Measurements from ENCODE around the gene SPRY1. TPM values are rescaled to one million over a fixed set of nuclear protein-coding genes. Genes with fewer than 3 reads are reported as not detected.
A peak's percentile ranks its signal among the peaks of the same experiment; 100 is the strongest.

Gene SPRY1
- total and polyA plus RNA-seq, 9 of the 15 experiments (the other 6 are each of a cell fraction or from before 2014, with no cell fraction given), result 0.18 to 1.9 (median 0.45) TPM; not detected in 1

DNA sequence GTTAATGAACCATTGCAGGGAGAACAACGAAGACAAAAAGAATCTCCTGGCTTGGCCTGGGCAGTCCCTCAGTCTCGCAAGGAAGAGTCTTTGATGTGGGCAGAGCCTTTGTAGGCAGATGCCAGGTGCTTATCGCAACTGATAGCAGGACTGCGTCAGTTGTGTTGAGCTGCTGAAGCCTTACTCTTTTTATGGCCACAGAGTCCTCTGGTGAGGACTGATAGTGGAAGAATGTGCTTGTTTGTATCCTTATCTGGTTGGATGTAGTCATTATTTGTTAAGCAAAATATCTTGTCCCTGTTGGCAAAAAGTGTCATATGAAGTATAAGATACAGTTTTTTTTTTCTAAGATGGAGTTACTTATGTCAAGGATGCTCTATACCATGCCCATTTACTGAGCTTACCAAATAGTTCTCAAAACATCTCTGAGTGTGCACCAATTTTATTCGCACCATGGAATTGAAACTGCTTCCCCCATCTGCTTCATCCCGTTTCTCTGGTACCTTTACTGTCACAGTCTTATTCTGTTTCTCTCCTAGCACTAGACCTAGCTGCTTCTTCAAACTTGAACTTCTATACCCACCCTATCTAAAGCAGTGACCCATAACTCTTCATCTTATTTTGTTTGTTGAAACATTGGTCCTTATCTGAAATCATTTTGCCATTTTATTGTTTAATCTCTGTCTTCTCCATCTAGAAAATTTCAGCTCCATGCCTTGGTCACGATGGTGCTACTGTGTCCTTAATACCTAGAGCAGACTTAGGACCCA is 47.0 kb upstream of the SPRY1 start (continued):
- TF ChIP-seq, protein P1, sequence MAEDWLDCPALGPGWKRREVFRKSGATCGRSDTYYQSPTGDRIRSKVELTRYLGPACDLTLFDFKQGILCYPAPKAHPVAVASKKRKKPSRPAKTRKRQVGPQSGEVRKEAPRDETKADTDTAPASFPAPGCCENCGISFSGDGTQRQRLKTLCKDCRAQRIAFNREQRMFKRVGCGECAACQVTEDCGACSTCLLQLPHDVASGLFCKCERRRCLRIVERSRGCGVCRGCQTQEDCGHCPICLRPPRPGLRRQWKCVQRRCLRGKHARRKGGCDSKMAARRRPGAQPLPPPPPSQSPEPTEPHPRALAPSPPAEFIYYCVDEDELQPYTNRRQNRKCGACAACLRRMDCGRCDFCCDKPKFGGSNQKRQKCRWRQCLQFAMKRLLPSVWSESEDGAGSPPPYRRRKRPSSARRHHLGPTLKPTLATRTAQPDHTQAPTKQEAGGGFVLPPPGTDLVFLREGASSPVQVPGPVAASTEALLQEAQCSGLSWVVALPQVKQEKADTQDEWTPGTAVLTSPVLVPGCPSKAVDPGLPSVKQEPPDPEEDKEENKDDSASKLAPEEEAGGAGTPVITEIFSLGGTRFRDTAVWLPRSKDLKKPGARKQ (CRISPR knock-in tag; IDR thresholded peaks at IDR 0.05), result peak; percentile 65; the same call in 1 of the 2 replicates
- no peak for TF ChIP-seq NR1H2 (CRISPR knock-in tag; IDR thresholded peaks at IDR 0.05)
- no peak for TF ChIP-seq HNRNPH1 (optimal IDR thresholded peaks at IDR 0.05; ENCODE audit: low read depth, low read length)
- TF ChIP-seq, protein P2, sequence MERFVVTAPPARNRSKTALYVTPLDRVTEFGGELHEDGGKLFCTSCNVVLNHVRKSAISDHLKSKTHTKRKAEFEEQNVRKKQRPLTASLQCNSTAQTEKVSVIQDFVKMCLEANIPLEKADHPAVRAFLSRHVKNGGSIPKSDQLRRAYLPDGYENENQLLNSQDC (CRISPR knock-in tag; IDR thresholded peaks at IDR 0.05), result no peak
- peak; percentile 69 for TF ChIP-seq ELF1 (tag; IDR thresholded peaks at IDR 0.05)
- peak; percentile 99 for TF ChIP-seq CBFA2T2 (conservative IDR thresholded peaks at IDR 0.05)
- peak; percentile 96 for TF ChIP-seq DDX20 (tag; IDR thresholded peaks at IDR 0.05; ENCODE audit: low read depth)
- no peak for TF ChIP-seq CBX1 (IDR thresholded peaks at IDR 0.05; ENCODE audit: low read depth)
- peak; percentile 98 to 99 for TF ChIP-seq TRIM24 (IDR thresholded peaks at IDR 0.05)
- 0 out of 2 replicates have a peak, but pooled peaks have one; percentile 79 for TF ChIP-seq SMARCA5 (IDR thresholded peaks at IDR 0.05)
- TF ChIP-seq, protein P3, sequence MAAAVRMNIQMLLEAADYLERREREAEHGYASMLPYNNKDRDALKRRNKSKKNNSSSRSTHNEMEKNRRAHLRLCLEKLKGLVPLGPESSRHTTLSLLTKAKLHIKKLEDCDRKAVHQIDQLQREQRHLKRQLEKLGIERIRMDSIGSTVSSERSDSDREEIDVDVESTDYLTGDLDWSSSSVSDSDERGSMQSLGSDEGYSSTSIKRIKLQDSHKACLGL (CRISPR knock-in tag; IDR thresholded peaks at IDR 0.05; ENCODE audit: borderline replicate concordance, poor library complexity, severe bottlenecking), result peak; percentile 83
- TF ChIP-seq IRF2 (CRISPR knock-in tag; IDR thresholded peaks at IDR 0.05), result no peak
- TF ChIP-seq CREB1 (IDR thresholded peaks at IDR 0.05), result peak; percentile 90
- TF ChIP-seq CREB1 (CRISPR knock-in tag; IDR thresholded peaks at IDR 0.05), result peak; percentile 73
- TF ChIP-seq ZNF23 (CRISPR knock-in tag; IDR thresholded peaks at IDR 0.05), result peak; percentile 99
- no peak for TF ChIP-seq MCM5 (IDR thresholded peaks at IDR 0.05; ENCODE audit: low read depth)
- TF ChIP-seq ZNF311 (CRISPR knock-in tag; IDR thresholded peaks at IDR 0.05), result peak; percentile 99
- peak; percentile 87 for TF ChIP-seq ZSCAN32 (CRISPR knock-in tag; IDR thresholded peaks at IDR 0.05)
- no peak for TF ChIP-seq BDP1 (IDR thresholded peaks at IDR 0.05; ENCODE audit: insufficient read depth, insufficient read length)
- TF ChIP-seq, protein P4, sequence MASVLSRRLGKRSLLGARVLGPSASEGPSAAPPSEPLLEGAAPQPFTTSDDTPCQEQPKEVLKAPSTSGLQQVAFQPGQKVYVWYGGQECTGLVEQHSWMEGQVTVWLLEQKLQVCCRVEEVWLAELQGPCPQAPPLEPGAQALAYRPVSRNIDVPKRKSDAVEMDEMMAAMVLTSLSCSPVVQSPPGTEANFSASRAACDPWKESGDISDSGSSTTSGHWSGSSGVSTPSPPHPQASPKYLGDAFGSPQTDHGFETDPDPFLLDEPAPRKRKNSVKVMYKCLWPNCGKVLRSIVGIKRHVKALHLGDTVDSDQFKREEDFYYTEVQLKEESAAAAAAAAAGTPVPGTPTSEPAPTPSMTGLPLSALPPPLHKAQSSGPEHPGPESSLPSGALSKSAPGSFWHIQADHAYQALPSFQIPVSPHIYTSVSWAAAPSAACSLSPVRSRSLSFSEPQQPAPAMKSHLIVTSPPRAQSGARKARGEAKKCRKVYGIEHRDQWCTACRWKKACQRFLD (CRISPR knock-in tag; IDR thresholded peaks at IDR 0.05), result peak; percentile 100
- peak; percentile 42 for TF ChIP-seq TAF9B (IDR thresholded peaks at IDR 0.05; ENCODE audit: partially characterized antibody)
- TF ChIP-seq XRCC4 (IDR thresholded peaks at IDR 0.05; ENCODE audit: extremely low read depth, insufficient read depth, insufficient read length), result no peak
- TF ChIP-seq, protein P5, sequence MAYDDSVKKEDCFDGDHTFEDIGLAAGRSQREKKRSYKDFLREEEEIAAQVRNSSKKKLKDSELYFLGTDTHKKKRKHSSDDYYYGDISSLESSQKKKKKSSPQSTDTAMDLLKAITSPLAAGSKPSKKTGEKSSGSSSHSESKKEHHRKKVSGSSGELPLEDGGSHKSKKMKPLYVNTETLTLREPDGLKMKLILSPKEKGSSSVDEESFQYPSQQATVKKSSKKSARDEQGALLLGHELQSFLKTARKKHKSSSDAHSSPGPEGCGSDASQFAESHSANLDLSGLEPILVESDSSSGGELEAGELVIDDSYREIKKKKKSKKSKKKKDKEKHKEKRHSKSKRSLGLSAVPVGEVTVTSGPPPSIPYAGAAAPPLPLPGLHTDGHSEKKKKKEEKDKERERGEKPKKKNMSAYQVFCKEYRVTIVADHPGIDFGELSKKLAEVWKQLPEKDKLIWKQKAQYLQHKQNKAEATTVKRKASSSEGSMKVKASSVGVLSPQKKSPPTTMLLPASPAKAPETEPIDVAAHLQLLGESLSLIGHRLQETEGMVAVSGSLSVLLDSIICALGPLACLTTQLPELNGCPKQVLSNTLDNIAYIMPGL (CRISPR knock-in tag; IDR thresholded peaks at IDR 0.05), result no peak

Measured in K562 (cell line).